CD4-positive, alpha-beta T cell treated with Interleukin-15 for 4 hours (primary cell): ENCODE measurements around the gene SPATA20.
A peak's percentile ranks its signal among the peaks of the same experiment; 100 is the strongest.

Source experiments
- DNase-seq: peaks from one replicate; pipeline ENCODE4 v3.0.0-alpha.2; 2020; ENCODE audit warnings: low spot score

SPATA20 gene

GRCh38 chr17:50540560-50541401 is 6.2 kb upstream of the SPATA20 start:
- DNase-seq = no peak

- no peak for DNase-seq
Measured at GRCh38 chr17:50541402-50541715, 5.6 kb upstream of the SPATA20 start.

DNA sequence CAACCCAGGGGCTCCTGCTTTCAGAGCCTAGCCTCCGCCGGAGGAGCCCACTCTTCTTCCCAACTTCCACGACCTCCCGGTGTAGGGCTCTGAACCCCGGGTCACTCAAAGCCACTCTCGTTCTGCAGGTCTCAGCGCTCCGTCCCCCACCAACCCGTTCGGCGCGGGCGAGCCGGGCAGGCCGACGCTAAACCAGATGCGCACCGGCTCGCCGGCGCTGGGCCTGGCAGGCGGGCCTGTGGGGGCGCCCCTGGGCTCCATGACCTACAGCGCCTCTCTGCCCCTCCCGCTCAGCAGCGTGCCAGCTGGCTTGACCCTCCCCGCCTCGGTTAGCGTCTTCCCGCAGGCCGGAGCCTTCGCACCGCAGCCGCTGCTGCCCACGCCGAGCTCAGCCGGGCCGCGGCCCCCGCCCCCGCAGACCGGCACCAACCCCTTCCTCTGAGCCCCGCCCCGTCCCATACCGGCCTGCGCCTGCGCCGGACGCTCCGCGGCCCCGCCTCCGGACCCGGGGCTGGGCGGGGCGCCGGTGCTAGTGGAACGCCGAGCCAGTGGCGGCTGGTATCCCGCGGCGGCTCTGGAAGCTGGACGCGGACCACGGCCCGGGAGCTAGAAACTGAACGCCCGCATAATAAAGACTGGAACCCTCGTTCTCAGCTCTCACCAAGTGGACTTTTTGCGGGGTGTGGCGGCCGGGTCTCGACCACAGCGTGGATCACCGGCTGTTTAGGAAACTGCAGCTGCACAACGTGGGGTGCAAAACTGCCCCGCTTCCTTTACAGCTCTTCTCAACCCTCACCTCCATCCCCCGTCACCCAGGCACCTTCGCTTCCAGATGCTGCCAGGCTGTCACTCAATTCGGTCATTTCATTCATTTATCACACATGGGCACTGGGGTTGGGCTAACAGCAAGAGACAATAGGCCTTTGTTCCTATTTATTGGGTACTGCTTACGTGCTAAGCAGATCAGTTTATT is 5.0 kb upstream of the SPATA20 start:
- DNase-seq = peak; percentile 79

DNA sequence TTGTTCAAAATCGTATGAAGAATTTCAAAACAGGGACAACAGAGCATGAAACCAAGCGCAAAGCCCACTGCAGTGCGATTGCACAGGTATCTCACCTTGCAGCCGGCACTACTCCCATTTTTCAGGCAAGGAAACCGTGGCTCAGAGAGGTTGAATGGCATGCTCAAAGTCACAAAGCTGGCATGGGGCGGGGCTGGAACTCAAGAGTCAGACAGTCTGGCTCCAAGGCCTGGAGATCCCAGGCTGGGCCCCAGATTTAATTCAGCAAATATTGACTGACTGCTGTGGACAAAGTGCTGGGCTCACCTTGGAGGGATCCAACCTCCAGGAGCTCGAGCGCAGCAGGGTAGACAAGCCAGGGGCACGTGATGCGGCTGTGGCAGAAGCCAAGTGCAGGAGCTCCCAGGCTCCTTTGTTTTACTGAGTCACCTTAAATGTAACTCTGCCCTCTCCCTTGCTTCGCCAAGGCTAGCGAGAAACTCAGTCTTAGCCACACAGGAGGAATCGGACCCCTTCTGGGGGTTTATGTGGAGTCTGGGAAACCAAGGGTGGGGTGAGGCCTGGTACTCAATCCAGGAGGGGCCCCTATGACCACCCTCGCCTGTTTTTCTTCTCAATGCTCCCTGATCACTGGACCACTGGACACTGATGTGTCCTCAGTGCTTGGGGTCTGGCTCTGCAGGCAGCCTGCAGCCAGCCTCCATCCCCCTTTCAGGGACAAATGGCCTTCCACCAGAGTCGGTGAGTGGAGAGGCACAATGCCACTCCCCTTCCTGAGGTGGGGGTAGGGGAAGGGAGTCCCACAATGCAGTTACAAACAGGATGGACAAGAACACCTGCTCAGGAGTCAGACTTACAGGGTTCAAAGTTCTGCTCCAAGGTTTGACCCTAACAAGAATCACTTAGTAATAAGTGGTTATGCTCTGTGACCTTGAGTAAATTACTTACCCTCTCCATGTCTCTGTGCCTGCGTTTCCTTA is 3.9 kb upstream of the SPATA20 start:
- no peak for DNase-seq

DNA sequence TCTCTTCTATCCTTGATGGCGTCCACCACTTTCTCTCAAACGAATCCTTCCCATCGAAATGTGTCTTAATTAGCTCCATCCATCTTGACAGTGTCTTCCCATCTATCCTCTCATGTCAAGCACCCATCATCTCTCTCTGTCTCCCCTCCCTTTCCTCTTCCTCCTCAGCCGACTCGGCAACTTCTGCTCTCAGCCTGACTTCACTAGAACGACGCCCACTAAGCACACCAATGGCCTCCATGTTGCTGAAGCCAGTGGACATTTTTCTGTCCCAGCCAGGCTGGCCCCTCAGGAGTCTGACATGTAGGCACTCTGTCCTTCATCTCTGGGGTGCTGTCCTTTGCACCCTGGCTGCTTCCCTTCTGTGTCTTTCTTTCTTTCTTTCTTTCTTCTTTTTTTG is 2.5 kb upstream of the SPATA20 start:
- DNase-seq = no peak

DNA sequence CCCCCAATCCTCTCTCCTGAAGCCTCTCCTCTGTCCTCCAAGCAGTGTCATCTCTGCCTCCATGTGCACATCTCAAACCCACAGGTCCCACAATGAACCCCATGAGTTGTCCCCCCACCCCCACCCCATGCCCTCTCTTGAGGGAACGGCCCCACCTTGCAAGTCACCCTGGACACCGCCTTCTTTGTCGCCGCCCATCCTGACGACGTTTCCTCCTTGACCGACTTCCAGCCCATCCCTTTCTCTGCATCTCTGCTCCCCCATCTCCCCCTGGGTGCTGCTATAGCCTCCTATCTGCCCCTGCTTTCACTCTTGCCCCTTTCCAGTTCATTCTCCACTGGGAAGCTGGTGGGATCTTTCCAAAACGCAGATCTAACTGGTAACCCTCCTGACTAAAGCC is 1.7 kb upstream of the SPATA20 start:
- DNase-seq = no peak

DNA sequence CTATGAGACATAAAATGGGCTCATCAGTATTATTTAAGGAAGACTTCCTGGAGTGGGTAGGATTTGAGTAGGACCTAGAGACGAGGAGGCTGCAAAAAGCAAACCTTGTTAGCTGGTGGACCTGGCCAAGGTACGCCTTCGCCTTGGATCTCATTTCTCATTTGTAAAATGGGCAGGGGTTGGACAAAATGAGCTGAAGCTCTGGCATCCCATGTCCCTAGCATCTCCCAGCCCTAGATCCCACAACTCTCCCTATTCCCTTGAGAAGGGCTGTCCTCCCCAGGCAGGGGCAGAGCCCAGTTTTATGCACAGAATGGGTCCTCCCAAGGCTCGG is 306 bp upstream of the SPATA20 start:
- no peak for DNase-seq

DNA sequence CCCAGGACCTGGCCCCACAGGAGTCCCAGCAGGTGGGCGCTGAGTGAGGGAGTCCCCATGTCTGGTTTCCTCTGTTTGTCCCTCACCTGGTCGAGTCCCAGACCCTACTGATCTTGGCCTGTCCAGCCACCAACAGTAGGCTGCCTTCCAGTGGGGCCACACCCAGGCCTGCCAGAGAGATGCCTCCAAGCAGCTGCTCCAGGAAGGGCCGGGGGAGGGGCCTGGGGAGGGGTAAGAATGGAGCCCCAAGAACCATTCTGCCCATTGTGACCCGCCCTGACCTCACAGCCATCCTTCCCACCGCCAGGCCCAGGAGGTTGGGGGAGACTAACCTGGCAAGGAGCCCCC is 736 bp downstream of the SPATA20 start:
- DNase-seq = no peak

- DNase-seq = no peak
Measured at GRCh38 chr17:50548831-50549230, 1.9 kb downstream of the SPATA20 start.

DNA sequence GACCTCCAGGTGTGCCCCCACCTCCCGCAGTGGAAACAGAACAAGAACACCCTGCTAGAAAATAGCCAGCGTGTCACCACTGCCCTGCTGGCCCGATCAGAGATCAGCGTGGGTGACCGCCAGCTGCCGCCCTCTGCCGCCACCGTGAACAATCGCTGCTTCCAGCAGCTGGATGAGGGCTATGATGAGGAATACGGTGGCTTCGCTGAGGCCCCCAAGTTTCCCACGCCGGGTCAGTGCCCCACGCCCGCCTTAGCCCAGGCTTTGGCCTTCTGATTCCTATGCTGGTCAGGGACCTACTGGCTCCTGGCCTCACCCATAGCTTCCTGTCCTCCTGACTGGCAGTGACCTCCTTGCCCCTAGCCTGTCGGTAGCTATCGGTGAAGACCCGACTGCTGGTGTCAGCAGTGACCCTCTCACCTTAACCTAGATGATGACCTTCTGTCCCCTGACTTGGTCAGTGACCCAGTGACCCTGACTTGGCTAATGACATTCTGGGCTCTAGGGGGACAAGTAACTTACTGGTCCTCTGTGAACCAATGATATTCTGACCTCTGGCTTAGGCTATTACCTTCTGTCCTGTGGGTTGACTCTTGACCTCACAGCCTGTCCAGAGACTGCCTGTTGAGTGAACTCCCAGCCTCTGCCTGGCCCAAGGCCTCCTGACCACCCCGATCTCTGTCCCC is 2.4 kb downstream of the SPATA20 start:
- DNase-seq = no peak

DNA sequence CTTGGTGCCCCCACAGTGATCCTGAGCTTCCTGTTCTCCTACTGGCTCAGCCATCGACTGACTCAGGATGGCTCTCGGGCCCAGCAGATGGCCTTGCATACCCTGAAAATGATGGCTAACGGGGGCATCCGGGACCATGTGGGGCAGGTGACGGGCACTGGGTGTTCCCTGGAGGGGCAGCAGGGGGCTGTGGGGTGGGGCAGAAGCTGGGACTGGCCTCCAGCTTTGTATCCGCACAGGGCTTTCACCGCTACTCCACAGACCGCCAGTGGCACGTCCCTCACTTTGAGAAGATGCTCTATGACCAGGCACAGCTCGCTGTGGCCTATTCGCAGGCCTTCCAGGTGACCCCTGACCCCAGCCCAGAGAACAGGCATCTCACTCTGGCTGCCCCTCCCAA is 3.0 kb downstream of the SPATA20 start:
- DNase-seq = no peak

DNA sequence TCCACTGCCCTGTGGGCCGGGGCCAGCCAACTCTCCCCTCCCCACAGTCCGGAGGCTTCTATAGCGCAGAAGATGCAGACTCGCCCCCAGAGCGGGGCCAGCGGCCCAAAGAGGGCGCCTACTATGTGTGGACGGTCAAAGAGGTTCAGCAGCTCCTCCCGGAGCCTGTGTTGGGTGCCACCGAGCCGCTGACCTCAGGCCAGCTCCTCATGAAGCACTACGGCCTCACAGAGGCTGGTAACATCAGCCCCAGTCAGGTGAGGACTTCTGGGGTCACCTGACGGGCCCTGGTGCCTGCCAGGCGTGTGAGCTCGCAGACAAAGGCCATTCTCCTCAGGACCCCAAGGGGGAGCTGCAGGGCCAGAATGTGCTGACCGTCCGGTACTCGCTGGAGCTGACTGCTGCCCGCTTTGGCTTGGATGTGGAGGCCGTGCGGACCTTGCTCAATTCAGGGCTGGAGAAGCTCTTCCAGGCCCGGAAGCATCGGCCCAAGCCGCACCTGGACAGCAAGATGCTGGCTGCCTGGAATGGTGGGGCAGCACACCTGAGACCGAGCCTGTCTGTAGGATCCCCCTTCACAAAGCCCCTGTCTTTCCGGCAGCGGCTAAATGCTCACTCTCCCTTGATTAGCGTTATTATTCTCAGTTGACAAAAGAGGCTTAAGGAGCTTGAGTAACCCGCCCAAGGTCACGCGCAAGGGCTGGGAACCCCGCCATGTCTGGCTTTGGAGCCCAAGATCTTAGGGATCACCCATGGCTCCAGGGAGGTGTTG is 3.9 kb downstream of the SPATA20 start:
- no peak for DNase-seq

- DNase-seq = no peak
Measured at GRCh38 chr17:50551433-50551815, 4.5 kb downstream of the SPATA20 start.

GRCh38 chr17:50551884-50552283 is 4.9 kb downstream of the SPATA20 start:
- no peak for DNase-seq

DNA sequence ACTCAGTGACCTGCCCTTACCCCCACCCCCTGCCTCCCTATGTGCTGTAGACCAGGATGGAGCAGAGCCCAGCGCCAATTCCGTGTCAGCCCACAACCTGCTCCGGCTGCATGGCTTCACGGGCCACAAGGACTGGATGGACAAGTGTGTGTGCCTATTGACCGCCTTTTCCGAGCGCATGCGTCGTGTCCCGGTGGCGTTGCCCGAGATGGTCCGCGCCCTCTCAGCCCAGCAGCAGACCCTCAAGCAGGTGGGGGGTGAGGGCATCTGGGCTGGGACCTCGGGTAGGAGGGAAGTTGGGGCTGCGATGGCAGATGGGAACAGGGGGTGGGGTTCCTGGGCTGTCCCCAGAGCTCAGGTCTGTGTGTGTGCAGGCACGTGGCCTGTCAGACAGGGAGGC is 7.2 kb downstream of the SPATA20 start:
- no peak for DNase-seq

DNA sequence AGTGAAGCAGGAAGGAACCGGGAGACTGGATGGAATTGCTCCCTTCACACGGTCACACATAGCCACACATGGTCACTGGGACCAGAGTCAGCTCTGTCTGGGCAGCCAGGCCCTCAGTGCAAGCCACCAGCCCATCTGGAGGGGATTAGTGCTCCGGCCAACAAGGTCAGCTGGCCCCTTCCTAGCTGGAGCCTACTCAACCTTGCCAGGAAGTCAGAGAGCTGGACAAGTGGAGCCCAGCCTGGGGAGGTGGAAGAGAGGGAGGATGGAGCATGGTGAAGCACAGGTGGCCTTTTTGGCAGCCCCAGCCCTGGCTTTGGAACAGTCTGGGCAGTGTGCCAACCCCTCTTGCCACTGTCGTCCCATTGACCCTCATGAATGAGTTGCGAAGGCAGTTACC is 9.8 kb downstream of the SPATA20 start:
- no peak for DNase-seq

DNA sequence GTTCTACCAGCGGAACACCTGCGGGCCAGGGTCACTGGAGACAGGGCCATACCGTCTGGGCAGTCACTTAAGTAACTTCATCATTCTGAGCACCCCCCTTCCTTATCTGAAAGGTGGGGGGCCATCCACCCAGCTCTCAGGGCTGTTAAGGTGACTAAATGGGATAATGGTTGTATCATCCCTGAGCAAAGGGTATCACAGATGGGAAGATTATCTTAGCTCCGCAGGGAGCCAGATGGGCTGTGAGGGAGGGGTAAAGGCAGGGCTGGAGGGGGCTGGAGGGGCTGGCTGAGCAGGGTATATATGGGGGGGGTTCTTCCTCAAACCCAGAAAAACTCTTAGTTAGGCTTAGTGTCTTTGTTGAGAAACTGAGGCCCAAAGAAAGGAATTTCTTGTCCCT is 10.7 kb downstream of the SPATA20 start:
- no peak for DNase-seq

DNA sequence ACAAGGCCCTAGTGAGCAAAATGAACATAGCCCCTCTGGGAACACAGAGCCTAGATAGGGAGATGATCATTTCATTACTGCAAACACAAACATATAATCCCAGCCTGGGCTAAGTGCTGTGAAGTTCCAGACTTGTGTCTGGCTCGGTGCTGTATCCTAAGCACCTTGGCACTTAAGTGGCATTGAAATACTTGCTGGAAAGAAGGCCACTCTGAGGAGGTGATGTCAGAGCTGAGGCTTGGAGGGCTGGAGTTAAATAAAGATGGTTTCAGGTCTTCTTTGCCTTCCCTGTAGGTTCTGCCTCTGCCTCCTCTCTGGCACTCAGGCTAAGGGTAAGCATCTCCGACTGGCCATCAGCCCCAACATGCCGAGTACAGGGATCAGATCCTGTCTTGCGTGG is 11.1 kb downstream of the SPATA20 start:
- DNase-seq = no peak

GRCh38 chr17:50558581-50558940 is 11.6 kb downstream of the SPATA20 start:
- DNase-seq = no peak

DNA sequence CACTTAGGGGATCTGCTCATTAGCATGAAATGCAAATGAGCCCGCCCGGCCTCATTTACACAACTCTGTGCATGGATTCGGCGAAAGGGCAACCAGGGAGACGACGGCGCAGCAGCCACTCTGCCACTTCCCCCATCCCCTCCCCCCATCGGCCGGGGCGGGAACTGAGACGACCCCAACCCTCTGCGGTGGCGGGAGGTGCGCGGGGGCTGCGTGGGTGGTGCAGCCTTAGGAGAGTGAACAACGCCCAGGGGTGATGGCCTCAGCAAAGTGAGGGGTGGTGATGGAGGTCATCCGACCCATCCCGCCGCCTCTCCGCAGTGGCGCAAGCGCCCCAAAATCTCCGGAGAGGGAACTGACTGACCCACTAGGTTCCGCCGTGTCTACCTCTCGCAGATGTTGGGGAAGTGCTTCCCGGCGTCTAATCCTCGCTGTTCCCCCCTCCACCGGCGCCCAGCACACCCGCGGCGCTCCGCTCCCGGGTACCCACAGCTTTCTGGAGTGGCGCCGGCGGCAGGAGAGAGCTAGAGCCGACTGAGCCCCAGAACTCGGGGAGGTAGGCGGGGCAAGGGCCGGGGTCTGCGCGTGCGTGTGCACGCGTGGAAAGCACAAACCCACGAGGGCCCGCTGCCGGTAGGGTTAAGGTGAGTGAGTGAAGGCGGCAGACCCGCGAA is 12.1 kb downstream of the SPATA20 start:
- DNase-seq = no peak
